HG03196 (cell line): ENCODE results near the gene PAQR7.
A peak's percentile ranks its signal among the peaks of the same experiment; 100 is the strongest.

ENCODE experiments used
- ATAC-seq: cut with Tn5 transposase; IDR thresholded peaks from one replicate; pipeline ENCODE4 v1.9.1; 2021; ENCODE audit not compliant: unreplicated experiment

PAQR7 gene

DNA sequence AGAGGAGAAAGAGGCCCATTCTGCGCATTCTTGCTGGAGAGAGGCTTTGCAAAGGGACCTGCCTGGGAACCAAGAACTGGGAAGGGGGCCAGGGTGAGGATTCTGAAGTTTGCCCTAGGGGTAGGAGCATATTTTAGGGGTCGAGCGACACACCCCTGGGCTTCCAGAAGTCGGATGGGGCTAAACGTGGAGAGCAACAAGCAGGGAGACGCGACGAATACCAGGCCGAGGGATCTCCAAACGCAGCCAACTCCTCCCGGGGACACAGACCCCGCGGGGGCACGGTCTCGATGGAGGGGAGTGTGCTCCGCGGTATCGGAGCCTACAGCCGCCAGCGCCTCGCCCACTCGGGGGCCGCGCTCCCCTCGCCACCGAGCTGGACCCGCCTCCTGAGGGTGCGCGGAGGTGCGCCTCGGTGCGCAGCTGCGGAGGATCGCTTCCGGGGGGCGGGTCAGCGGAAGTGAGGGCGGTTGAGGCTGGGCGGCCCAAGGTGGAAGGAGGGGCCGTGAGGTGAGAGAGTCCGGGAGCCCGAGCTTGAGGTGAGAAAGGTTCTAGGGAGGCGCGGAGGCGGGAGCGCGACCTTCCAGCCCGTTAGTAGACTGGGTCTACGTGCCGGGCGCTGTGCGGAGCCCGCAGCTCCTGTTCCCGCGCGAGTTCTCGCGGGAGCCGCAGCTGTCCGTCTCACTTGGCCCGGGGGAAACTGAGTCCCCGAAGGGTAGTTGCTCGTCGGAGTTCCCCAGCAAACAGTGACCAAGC is 55.8 kb downstream of the PAQR7 start, which contains the start of gene MTFR1L:
TSS of gene MTFR1L (plus strand) at position 464 of the 756 bp plus-strand sequence. CDS start 3,151 bp downstream, outside the sequence.
- peak; percentile 74 for ATAC-seq

DNA sequence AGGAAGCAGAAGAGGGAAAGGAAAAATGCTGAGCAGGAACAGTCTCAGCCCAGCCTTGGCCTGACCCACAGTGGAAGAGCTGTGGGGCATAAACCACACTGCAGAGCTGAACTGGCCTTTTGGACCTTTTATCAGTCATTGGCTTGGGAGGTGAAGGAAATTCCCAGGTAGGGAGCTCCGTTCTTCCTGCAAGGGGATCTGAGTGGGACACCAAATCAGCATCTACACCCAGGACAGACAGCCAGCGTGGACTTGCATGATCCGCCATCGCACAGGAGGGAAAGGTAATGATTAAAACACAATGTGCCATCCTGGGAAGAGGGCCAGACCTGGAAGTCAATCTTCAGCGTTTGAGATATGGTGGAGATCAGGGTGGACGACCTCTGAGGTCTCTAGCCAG is 56.9 kb downstream of the PAQR7 start:
- ATAC-seq: no peak

DNA sequence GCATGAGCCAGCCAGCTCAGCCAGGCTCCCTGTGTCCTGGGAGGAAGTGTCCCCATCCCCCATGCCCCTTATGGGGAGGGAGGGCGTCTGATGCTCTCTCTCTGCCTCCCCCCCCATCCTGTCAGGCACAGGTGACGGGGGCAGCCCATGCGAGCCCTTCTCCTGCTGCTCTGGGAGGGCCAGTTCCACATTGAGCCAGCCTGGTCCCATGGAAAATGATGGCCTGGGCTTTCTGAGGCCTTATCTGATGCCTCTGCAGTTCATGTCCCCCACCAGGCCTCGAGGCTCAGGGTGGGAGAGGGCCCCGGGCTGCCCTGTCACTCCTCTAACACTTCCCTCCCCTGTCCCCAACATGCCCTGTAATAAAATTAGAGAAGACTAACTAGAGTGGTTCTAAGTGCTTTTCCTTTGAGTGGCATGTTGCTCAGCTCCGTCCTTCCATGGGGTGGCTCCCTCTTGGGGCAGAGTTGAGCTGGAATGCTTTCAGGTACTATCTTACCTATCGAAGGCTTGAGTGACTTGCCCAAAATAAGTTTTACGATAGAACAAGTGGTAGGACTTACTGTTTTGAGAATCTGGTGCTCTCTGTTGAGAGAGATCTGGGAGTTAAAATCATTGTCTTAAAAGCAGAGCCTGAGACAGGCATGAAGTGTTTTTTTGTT is 57.5 kb downstream of the PAQR7 start:
- no peak for ATAC-seq

DNA sequence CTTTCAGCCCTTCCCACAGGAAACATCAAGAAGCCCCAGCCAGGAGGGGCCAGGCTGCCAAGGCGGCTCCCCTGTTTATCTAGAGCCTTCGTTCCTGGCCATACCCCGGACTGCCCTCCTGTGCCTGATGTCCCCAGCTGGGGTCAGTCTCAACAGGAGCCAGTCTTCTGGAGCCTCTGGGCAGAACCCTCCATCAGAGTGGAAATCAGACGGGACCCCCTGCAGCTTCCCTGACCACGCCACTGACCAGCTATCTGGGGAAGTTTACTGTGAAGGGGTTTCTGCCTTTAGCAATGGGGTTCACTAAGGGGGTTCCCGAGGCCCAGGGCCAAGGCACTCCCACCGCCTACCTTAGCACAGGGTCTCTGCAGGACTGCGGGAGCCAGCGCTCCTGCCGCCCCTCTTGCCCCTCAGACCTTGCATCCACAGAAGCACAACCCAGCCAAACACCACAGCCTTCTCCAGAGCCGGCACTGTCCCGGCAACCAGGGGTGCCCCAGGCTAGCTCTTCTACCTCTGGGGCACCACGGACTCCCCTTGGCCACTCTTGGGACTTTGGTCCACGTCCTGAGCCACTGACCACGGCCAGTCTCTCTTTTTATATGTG is 59.3 kb downstream of the PAQR7 start:
- ATAC-seq: no peak

DNA sequence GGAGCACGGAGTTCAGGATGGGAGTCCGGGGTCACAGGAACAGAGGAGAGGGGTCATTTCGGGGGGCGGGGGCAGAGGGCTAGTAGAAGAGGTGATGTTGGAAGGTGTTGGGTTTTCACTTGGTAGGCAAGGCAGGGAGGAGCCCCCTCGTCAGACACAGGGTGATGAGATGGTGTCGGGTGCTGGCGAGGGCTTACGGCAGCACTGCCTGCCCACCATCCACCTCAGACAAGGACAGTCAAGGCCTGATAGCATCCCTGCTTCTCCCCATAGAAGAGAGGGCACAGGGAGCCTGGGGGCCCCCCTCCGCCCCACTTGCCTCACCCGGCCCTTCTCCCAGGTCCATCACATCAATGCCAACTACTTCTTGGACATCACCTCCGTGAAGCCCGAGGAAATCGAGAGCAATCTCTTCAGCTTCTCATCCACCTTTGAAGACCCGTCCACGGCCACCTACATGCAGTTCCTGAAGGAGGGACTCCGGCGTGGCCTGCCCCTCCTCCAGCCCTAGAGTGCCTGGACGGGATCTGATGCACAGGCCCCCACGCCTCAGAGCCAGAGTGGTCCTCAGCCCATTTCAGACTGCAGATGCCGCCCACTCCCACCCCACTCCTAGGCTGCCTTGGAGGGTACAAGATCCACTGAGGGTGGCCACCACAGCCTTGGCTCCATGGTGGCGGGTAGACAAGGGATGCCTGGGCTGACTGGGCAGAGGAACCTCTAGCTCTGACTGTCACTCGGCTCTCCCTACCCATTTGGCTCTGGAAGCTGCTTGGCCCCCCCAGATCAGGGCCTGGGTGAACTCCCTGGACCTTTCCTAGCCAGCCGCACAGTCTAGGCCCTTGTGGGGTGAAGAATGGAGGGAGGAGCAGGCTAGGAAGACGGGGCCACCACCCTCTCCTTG is 60.0 kb downstream of the PAQR7 start:
- no peak for ATAC-seq

DNA sequence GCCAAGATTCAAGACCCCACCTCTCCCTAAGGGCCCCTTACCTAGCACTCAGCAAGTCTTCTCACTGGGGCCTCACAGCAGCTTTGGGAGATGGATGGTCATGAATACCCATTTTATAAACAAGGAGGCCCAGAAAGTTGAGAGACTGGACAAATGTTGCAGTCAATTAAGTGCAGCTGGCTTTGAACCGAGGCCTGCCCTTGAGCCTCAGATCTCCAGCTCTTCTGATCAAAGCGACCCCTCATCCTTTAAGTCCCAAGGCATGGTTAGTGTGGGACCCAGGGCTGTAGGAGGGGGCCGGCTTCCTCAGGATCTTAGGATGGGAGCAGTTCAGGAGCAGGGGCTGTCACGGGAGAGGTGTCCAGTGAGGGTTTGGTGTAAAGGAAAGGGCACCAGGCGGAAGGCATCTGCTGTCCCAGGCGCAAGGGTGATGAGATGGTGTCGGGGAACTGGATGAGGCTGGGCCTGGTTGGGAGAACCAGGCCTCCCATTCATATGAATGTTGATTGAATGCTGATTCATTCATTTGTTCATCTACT is 60.9 kb downstream of the PAQR7 start:
- ATAC-seq: no peak

DNA sequence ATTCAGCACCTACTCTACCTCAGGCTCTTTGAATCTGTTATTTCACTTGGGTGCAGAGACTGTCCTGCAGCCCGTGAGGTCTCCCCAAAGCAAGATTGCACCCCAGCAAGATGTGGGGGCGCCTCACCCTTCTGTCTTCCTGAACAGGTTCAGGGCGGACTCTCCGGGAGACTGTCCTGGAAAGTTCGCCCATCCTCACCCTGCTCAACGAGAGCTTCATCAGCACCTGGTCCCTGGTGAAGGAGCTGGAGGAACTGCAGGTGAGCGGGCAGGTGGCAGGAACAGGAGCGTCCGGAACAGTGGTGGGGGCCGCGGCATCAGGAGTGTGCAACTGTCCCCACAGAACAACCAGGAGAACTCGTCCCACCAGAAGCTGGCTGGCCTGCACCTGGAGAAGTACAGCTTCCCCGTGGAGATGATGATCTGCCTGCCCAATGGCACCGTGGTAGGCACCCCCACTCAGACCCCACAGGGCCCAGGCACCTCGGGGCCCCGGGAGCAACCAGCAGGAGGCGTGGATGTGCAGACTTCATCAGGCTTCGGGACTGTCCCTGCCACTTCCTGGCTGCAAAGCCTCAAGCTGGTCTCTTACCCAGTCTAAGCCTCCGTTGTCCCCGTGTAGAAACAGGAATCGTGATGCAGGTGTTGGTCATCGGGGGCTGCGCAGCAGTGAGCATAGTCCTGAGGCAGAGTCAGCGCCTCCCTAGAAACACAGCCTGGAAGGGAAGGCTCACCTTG is 61.6 kb downstream of the PAQR7 start:
- ATAC-seq: no peak

DNA sequence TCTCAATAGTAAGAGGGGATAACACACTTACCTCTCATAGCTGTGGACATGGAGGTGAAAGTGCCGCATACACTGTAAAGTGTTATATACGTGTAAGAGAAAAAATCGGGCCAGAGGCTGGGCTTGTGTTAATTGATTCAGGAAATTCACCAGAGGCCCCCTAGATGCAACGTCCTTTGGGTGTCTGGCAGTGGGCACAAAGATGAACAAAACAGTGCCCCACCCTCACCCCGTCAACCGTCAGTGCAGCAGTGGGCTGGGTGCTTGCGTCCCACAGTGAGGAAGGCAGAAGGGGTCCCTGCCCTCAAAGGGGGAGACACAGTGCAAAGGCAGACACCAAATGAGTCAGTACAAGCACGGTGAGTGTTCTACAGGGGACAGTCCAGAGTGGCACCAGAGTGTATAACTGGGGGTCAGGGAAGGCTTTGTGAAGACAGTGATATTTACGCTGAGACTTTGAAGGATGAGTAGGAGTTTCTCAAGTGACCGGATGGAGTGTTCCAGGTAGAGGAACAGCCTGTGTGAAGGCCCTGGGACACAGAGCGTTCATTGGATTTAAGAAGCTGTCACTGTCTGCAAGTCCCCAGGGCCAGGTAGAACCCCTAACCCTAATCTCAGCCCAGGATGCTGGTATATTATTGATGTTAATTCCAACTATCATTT is 62.3 kb downstream of the PAQR7 start:
- no peak for ATAC-seq
